Activated naive CD4-positive, alpha-beta T cell (primary cell): ENCODE results near the gene SAMD9.
"Not testable (repeated sequence)": the region's sequence is repeated elsewhere in the genome, so short reads cannot be mapped to it uniquely, and the experiment has no call there.

Experiments used
- DNase-seq, 4 experiments: peaks; one replicate each; lab custom pipeline; 2025; lab: John Stamatoyannopoulos, UW

Gene SAMD9

DNA sequence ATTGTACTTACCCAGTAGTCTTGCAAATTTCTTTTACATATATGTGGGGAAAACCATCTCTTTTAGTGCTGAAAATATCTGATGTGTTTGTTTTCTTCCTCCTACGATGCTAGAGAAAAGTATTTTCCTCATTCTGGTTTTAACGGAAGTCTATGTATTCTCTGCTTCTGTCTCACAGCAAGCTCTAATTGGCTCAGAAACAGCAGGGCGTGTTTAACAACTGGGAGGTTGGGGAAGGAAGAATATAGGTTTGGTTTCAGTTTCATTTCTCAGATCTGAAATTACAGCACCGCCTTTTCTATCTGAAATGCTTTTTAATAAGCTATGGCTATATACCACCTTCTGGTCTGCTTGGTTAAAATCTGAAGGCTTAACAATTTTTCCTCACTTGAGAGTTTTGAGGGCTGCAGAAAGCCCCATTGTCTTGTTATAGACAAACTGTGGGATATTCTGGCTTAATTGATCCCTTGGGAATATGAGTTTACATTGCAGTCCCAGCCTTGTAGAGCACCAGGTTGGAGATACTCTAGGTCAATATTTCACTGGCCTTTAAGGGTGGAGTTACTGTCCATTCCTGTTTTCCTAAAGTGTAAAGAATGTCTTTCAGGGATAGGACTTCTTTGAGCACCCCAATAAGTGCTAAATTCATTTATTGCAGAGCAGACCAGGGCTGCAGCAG is at the start of gene SAMD9:
Gene SAMD9, minus strand, starts transcription at position 128 of the 679 bp plus-strand sequence. CDS start 11,882 bp downstream, outside the sequence.
- DNase-seq = peak in 1 of 4 experiments; percentile 3

DNA sequence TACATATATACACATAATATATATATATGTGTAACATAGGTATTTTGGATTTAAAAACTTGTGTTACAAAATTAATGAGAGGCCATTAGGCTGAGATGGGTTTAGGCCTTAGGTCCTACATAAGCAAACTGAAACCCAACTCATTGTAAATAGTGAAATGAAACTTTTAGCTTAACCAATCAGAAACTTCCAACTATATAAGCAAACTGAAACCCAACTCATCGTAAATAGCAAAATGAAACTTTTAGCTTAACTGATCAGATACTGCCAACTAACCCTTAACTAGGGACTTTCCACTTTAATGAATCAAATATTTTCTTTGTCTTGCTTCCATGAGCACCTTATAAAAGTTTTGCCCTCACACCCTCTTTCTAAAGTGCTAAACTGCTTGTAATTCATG is 47.7 kb upstream of the SAMD9 start:
- DNase-seq = no peak

DNA sequence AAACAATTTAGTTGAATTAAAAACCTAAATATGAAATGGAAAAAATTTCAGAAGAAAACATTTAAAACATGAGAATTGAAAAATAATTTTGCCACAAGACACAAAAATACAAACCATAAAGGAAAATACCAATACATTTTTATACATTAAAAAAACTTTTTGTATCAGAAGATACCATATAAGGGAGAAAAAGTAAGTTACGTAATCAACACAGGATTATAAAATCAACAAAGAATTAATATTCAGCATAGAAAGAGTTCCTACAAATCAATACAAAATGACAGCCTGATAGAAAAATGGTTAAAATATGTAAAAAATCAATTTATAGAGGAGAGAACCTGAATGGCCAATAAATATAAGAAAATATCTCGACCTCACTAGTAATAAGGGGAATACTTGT is 47.0 kb upstream of the SAMD9 start:
- DNase-seq = no peak

DNA sequence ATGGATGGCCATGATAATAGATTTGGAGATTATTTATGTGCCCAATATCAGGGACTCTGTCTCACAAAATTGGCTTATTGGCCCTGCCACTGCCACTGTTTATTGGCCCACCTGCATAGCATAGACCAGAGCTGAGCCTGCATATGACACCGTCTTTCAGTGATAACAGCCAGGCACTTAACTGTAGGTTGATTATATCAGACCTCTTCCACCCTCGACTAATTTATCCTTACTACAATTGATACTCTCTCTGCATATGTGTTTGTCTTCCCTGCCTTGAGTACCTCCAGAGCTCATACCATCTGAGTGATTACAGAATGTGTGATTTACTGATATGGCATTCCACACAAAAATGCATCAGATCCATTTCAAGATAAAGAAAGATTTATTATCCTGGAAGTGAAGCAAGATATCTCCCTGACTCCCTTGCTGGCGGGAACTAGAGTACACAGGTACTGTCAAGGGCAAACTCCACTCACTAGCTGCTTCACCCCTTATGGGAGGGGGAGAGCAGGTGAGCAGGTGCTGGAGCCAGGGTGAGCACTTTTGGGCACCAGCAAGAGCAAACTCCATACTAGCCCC is 43.5 kb upstream of the SAMD9 start:
- no peak for DNase-seq

DNA sequence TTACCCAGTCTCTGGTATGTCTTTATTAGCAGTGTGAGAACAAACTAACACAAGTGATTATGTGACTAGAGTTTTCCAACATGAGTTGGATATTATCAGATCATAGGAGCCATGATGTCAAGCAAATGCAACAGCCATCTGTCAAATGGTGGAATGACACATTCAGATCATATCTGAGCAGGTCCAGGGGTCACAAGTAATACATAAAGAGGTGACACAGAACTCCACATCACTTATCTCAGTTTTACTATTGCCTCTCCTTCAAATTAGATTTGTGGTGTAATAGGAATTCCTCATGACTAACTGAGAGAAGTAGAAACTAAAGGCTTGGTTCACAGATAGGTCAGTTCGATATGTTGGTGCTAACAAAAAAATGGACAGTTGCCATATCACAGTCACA is 42.6 kb upstream of the SAMD9 start:
- no peak for DNase-seq

DNA sequence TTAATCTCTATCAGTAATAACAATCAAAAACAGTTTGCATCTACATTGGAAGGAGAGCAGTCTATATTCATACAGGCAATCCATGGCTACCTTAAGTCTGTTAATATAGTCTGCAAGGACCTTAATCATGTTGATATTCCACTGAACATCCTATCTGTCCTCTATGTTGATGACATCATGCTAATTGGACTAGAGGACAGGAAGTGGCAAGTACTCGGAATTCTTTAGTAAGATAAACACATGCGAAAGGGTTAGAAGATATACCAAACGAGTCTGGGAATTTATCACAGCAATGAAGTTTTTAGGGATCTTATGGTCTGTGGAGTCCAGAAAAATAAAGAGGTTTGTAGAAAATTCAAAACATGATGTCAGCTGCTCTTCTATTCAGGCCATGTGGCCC is 41.7 kb upstream of the SAMD9 start:
- no peak for DNase-seq

DNA sequence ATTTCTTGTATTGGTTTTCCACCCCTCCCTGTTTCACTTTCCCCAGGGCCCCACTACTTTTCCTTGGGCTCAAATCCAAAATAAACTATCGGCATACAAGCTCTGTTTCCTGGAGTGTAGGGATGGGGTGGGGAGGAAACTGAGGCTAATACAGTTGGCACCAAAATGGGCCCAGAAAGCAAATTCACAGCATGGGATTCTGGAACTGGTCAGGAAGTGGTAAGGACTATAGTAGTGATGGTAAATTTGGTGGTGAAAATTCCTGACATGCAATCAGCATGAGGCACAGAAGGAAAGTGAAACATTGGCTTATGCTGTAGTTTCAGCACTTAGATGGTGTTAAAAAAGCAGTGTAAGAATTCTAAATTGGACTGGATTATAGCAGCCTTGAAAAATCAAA is 39.1 kb upstream of the SAMD9 start:
- no peak for DNase-seq

DNA sequence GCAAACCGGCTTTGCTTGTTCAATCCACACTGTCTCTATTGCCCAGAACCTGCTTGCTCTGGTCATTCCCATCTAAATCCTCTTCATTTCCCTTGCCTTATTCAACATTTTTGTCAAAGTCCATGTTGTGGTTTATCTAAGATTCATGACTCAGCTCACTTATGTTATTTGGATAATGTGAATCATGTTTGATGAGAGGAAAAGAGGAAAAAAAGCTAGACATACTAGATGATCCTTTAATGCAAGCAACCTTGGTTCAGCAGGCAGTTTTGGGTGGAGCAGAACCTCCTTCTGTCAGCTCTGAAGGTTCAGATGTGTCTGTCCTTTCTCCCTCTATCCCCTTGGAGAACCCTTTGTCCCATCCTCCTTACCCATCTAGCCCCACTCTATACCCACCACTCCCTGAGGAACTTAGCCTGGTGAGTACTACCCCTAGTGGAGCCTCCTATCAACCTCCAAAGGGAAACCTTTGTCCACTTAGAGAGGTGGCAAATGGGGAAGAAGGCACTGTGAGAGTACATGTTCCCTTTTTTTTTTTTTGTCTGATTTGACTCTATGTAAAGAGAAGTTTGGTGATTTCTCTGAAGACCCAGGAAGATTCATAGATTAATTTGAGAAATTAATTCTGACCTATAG is 32.5 kb upstream of the SAMD9 start:
- DNase-seq = no peak

DNA sequence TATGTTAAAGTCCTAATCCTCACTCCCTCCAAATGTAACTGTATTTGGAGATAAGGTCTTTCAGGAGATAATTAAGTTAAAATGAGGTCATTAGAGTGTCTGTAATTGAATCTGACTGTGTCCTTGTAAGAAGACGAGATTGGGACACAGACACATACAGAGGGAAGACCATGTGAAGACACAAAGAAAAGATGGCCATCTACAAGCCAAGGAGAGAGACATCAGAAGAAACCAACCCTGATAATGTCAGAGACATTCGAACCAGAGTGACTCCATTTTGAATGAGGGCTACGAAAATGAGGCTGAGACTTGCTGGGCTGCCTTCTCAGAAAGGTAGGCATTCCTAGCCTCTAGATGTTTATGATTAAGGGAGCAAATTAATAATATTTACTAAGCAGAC is 30.9 kb upstream of the SAMD9 start:
- no peak for DNase-seq

DNA sequence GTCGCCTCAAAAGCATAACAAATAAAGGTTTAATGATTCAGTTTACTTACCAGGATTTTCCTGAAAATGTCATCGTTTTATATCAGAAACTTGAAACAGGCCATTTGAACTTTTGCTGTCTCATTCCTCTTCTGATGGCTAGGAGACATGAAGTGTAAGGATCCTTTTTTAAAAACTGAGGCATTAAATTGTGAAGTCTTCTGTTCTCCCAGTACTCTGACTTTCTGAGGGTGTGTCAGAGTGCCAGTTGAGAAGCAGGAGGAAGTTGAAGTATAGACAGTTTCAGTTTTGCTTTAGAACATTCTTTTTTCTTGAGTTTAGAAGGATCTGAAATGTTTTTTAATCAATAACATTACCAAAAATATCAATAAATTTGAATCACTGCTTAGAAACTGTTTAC is 30.4 kb upstream of the SAMD9 start, which contains the start of gene SAMD9L:
Gene SAMD9L, minus strand, starts transcription at position 242 of the 400 bp plus-strand sequence. CDS start 12,414 bp downstream, outside the sequence.
- DNase-seq = no peak

DNA sequence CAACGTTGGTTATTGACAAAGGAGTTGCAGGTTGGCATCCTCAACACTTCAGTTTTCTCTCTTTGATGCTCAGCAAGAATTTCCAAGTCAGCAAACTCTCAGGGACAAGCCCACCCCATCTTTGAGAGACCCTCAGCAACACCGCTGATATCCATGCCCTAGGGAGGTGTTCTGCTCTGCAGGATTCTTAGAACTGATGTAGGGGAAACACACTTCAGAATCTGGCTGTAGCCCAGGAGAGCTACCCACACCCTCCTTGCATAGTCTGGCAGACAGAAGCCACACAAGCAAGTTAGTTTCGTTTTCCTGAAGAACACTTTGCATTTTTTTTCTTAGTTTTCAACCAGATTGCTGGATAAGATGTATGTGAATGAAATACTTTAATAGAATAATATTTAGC is 29.6 kb upstream of the SAMD9 start:
- peak in 1 of 4 experiments; percentile 9 for DNase-seq

DNA sequence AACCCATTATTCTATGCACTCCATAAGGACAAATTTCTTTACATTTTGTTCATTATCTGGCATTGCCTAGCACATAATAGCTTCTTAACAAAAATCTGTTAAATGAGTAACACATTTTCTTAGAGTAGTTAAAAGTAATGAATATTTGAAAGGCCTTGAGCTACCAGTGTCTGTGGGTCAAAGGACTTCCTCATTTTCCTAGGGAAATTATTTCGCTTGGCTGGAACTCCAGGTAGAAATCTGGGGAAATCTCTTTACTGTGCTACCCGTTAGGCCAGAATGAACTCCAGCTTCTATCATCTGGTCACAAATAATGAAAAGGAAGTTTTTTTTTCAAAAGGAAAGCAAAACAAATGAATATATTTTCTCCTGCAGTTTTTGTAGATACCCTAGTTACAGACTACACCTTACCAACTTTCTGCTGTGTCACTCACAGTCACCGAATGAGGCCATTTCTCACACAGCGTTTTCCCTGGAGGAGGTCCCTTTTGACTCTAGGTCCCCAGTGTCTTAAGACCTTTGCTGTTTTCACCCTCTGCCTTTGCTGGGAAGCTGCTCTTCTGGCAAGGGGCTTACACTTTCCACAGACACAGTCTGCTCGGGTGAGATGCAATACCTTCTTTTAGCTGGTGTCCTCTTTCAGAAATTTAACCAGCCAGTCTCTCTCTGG is 28.8 kb upstream of the SAMD9 start:
- DNase-seq = no peak

DNA sequence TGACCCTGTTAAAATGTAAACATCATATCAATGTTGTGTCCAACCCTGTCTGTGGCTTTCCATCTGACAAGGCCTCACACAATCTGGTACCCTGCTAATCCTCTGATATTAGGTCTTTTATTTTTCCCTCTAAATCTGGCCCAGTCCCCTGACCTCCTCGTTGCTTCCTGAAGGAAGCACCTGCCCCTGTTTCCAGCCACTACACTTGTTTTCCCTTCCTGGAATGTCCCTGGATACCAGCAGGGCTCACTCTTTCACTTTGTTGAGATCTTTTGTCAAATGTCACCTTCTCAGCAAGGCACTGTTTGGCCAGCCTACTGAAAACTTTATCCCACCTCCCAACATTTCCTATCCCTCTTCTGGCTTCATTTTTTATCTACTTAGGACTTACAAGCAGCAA is 28.3 kb upstream of the SAMD9 start:
- no peak for DNase-seq

DNA sequence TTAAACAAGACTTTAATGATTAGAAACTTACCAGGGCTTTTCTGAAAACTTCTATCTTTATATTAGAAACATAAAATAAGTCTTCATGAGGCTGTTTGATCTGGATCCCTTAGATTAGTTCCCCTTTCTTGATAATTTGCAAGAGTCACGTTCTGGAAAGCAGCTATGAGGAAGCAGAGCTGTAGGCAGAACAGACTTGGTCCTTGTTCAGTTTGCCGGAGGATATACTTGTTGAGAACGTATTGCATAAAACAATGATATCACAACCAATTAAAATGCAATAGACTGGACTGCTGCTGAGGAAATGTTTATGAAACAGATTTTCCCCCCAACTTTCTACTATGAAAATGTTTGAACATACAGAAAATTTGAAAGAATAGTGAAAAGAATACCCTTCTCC is 27.6 kb upstream of the SAMD9 start:
- no peak for DNase-seq

DNA sequence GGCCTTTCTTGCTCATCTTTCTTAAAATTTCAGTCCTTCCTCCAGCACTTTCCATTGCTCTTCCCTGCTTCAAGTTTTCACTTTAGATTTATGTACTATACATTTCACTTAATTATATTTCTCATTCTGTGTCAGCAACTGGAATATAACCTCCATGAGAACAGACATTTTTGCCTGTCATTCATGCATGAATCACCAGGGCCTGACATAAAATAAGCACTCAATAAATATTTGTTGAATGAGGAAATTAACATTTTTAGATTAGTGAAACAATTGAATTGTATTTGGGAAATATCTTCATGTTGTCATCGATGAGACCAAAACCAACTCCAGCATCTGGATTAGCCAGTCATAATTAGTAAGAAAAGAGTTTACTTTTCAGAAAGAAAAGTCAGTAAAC is 24.3 kb upstream of the SAMD9 start:
- DNase-seq = no peak

DNA sequence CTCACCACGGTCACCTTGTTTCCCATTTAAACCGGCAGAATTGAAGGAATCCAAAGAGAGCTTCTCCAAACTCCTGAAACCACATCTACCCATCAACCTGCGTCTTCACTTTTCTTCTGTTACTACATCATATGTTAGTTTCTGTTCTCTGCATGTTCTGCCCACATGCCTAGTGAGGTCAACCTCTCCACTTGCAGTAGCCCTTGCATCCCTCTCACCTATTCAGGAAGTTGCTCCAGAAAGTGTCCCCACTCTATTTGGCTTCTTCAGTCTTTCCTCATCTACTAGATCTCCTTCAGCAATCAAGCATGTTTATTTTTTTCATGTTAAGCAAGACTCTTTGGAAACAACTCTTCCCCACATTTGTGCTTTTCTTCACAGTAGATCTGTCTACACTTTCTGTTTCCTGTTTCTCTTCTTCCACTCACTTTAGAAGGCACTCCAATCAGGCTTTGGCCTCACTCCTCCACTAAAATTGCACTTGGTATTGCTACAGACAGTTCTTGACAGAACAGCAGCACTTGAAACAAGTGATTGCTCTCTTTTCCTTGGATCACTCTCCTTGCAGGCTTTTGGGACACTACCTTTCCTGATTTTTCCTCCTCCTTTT is 22.9 kb upstream of the SAMD9 start:
- DNase-seq = no peak

DNA sequence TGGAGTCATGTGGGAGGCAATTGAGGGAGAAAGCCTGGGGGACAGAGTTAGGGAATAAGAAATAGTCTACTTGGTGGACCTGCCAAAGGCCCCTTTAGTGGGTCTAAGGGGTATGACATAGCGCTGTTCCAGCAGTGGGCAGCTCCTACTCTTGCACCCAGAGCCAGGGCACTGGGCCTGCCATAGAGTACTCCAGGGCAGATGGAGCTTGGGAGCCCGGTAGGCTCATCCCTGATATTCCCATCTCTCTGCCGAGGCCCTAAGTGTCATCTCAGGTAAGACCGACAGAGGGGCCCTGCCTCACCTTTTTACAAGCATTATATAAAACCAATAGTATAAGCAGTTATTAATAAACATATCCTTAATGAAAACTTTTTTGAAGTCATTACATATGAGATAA is 20.8 kb upstream of the SAMD9 start:
- DNase-seq = no peak

DNA sequence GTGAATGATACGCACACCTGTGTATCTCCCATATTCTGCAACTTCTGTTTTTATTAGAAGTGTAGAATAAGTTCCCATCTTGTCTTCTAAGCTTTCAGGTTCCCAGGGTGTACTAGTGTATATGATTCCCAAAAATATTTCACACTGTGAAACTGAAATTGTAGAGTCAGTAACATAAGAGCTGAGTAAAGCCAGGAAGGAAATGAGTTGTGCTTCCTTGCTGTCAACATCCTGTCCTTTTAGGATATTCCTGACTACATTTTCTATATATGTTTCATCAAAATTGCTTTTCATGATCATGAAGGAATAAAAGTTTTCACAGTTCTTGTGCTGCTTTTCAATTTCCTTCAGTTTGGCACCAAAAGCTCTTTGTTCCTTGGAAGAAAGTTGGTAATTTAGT is 15.2 kb upstream of the SAMD9 start:
- no peak for DNase-seq

DNA sequence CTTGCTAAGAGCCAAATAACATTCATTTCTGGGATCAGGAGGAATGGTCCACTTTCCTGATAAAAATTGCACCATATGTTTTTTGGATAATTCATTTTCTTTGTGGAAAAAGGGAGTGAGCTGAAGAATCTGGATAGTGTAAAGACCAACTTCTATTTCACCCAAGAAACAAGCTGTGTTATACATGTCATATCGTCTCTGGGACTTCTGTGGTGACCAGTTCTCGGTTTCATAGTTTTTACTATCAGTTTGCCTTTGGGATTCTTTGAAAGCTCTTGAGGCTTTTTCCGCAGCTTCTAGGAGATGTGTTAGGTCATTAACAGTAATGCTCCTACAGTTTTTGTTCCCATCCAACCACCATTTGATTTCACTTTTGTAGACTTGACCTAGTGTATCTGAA is 14.4 kb upstream of the SAMD9 start:
- no peak for DNase-seq

DNA sequence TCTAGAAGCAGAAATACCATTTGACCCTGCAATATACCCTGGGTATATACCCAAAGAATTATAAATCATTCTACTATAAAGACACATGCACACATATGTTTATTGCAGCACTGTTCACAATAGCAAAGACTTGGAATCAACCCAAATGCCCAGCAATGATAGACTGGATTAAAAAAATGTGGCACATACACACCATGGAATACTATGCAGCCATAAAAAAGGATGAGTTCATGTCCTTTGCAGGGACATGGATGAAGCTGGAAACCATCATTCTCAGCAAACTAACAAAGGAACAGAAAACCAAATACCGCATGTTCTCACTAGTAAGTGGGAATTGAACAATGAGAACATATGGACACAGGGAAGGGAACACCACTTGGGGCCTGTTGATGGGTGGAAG is 9.2 kb upstream of the SAMD9 start:
- DNase-seq = not testable (repeated sequence)

DNA sequence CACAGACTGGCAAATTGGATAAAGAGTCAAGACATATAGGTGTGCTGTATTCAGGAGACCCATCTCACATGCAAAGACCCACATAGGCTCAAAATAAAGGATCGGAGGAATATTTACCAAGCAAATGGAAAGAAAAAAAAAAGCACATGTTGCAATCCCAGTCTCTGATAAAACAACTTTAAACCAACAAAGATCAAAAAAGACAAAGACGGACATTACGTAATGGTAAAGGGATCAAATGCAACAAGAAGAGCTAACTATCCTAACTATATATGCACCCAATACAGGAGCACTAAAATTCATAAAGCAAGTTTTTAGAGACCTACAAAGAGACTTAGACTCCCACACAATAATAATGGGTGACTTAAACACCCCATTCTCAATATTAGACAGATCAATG is 5.8 kb upstream of the SAMD9 start:
- DNase-seq = not testable (repeated sequence)
